HepG2 (cell line): Measurements from ENCODE around the gene SDR42E2. TPM values are rescaled to one million over a fixed set of nuclear protein-coding genes. Genes with fewer than 3 reads are reported as not detected.

Experiments
- ARNTL ChIP-seq: sonication (generic); formaldehyde crosslinking; IDR thresholded peaks from 2 replicates; pipeline ENCODE4 v1.4.0; 2020; ENCODE audit warnings: mild to moderate bottlenecking, missing genetic modification reagents
- CREB1 ChIP-seq, 2 experiments: fragments of 450-650 bp in 1 of 2; IDR thresholded peaks; 2 replicates each; pipeline ENCODE4 v1.6.1; 2016 to 2017; ENCODE audit warnings: control low read depth in 1 of 2, mild to moderate bottlenecking in 1 of 2, missing compliant biosample characterization in 1 of 2, missing genetic modification characterization in 1 of 2
- CSRNP1 ChIP-seq: sonication (generic); formaldehyde crosslinking; IDR thresholded peaks from 2 replicates; pipeline ENCODE4 v1.8.1; 2023; ENCODE audit warnings: mild to moderate bottlenecking, missing genetic modification reagents
- CSRNP2 ChIP-seq: sonication (generic); formaldehyde crosslinking; conservative IDR thresholded peaks from 2 replicates; pipeline ENCODE4 v1.8.0; 2022; ENCODE audit warnings: low read depth, missing genetic modification reagents
- GABPA ChIP-seq, 2 experiments: IDR thresholded peaks; 2 replicates each; pipeline ENCODE4 v1.6.1; 2011 to 2016; ENCODE audit warnings: low read depth in 2 of 2, low read length in 1 of 2, missing biosample characterization in 1 of 2, missing genetic modification characterization in 1 of 2
- IRF2 ChIP-seq: IDR thresholded peaks from 2 replicates; pipeline ENCODE4 v1.6.1; 2018; ENCODE audit warnings: missing genetic modification reagents, missing compliant biosample characterization
- KMT2B ChIP-seq: IDR thresholded peaks from 2 replicates; pipeline ENCODE4 v1.6.1; 2016; ENCODE audit warnings: missing genetic modification reagents, missing compliant biosample characterization
- MAF1 ChIP-seq: sonication (generic); formaldehyde crosslinking; IDR thresholded peaks from 2 replicates; pipeline ENCODE4 v1.5.0; 2020; ENCODE audit warnings: missing genetic modification reagents, borderline replicate concordance
- MZF1 ChIP-seq: sonication (generic); formaldehyde crosslinking; IDR thresholded peaks from 2 replicates; pipeline ENCODE4 v1.8.1; 2023; ENCODE audit warnings: mild to moderate bottlenecking, missing genetic modification reagents, borderline replicate concordance
- POLR2AphosphoS5 ChIP-seq: IDR thresholded peaks from 2 replicates; pipeline ENCODE4 v1.6.1; 2012; ENCODE audit warnings: low read depth, low read length
- THRA ChIP-seq: sonication (generic); formaldehyde crosslinking; IDR thresholded peaks from 2 replicates; pipeline ENCODE4 v1.4.0; 2020; ENCODE audit warnings: missing genetic modification reagents, borderline replicate concordance
- ZBTB14 ChIP-seq: sonication (generic); formaldehyde crosslinking; IDR thresholded peaks from 2 replicates; pipeline ENCODE4 v1.4.0; 2020; ENCODE audit warnings: missing genetic modification reagents
- ZNF124 ChIP-seq: sonication (generic); formaldehyde crosslinking; IDR thresholded peaks from 2 replicates; pipeline ENCODE4 v1.4.0; 2020; ENCODE audit warnings: missing genetic modification reagents
- ZNF296 ChIP-seq: sonication (generic); formaldehyde crosslinking; conservative IDR thresholded peaks from 2 replicates; pipeline ENCODE4 v1.5.0; 2020; ENCODE audit warnings: mild to moderate bottlenecking, missing genetic modification reagents
- ZNF564 ChIP-seq: sonication (generic); formaldehyde crosslinking; IDR thresholded peaks from 2 replicates; pipeline ENCODE4 v1.8.1; 2023; ENCODE audit warnings: mild to moderate bottlenecking, missing genetic modification reagents
- ZNF646 ChIP-seq: sonication (generic); formaldehyde crosslinking; IDR thresholded peaks from 2 replicates; pipeline ENCODE4 v1.9.0; 2021; ENCODE audit warnings: mild to moderate bottlenecking, missing genetic modification reagents
- polyA plus RNA-seq, 8 experiments: library from polyadenylated mRNA; depleted of rRNA in 3 of 8; stranded (reverse) in 7 of 8; unstranded in 1 of 8; fragments of >200 nt; fragmentation: Illumina TruSeq in 4 of 8; extraction: Trizol in 4 of 8; gene quantifications; 2 replicates each; pipeline versions ENCODE4 v1.2.1 to v1.2.3, GENCODE V29; 2011 to 2016; ENCODE audit warnings: low read depth in 4 of 8, missing spikeins in 1 of 8, mixed read lengths in 1 of 8; ENCODE audit not compliant: insufficient read depth in 1 of 8
- total RNA-seq, 5 experiments: library from RNA; depleted of rRNA; stranded (reverse); fragments of >200 nt; fragmentation: Illumina TruSeq; extraction: Trizol; gene quantifications; 2 replicates each; pipeline ENCODE4 v1.2.3, GENCODE V29; 2016; ENCODE audit warnings: low read depth in 1 of 5

SDR42E2 gene
- total and polyA plus RNA-seq, 2 of the 13 experiments (the other 11 are each of a cell fraction or from before 2014, with no cell fraction given), result 0.05 to 0.11 TPM

GRCh38 chr16:22191532-22192260, 29.4 kb downstream of the SDR42E2 start (continued):
- TF ChIP-seq ZNF646 (CRISPR knock-in tag) (no peak), GABPA (IDR thresholded peaks at IDR 0.05; ENCODE audit: low read depth, low read length) (no peak), GABPA (CRISPR knock-in tag; IDR thresholded peaks at IDR 0.05; ENCODE audit: low read depth) (no peak), ARNTL (no peak), KMT2B (CRISPR knock-in tag) (no peak), ZNF564 (CRISPR knock-in tag) (0 out of 2 replicates have a peak, but pooled peaks have one; percentile 45), ZNF296 (CRISPR knock-in tag) (no peak), THRA (CRISPR knock-in tag) (no peak; the same call in 1 of the 2 replicates), ZNF124 (CRISPR knock-in tag) (no peak), ZBTB14 (CRISPR knock-in tag) (no peak), CREB1 (IDR thresholded peaks at IDR 0.05) (no peak), CREB1 (CRISPR knock-in tag; IDR thresholded peaks at IDR 0.05) (no peak), CSRNP2 (CRISPR knock-in tag) (no peak), CSRNP1 (CRISPR knock-in tag) (no peak), MAF1 (no peak), MZF1 (CRISPR knock-in tag) (0 out of 2 replicates have a peak, but pooled peaks have one; percentile 30), POLR2AphosphoS5 (no peak), IRF2 (CRISPR knock-in tag) (no peak)
